CD14-positive monocyte (primary cell): ENCODE measurements around the gene IRS2. TPM values are rescaled to one million over a fixed set of nuclear protein-coding genes. Genes with fewer than 3 reads are reported as not detected.

Experiments used
- DNase-seq, 3 donors: peaks; one replicate each; pipeline ENCODE4 v3.0.0-alpha.2; 2011 to 2022
- H2AFZ ChIP-seq: 2 replicates; pipeline ENCODE4 v1.6.0; 2012; ENCODE audit warnings: mild to moderate bottlenecking, low read depth, low read length, inconsistent platforms; ENCODE audit not compliant: insufficient read depth, poor library complexity, severe bottlenecking
- H3K27ac ChIP-seq, 2 donors: 1 replicate in 1 of 2; 2 replicates in 1 of 2; pipeline ENCODE4 v1.5.1; 2012 to 2013; ENCODE audit warnings: low read length in 2 of 2, control low read depth in 1 of 2, inconsistent platforms in 1 of 2, low read depth in 1 of 2, mild to moderate bottlenecking in 1 of 2
- H3K27me3 ChIP-seq, 2 donors: one replicate each; pipeline versions ENCODE4 v1.6.0 to v1.6.1; 2011 to 2013; ENCODE audit warnings: low read length in 2 of 2; ENCODE audit not compliant: control insufficient read depth in 2 of 2, insufficient read depth in 2 of 2
- H3K36me3 ChIP-seq, 2 donors: replicated peaks in 1 of 2; 1 replicate in 1 of 2; 2 replicates in 1 of 2; pipeline versions ENCODE4 v1.5.1 to v1.6.1; 2012 to 2013; ENCODE audit warnings: low read length in 2 of 2, control low read depth in 1 of 2, inconsistent platforms in 1 of 2, mild to moderate bottlenecking in 1 of 2; ENCODE audit not compliant: insufficient read depth in 2 of 2, control insufficient read depth in 1 of 2
- H3K4me1 ChIP-seq, 2 donors: 1 replicate in 1 of 2; 2 replicates in 1 of 2; pipeline versions ENCODE4 v1.5.1 to v1.6.1; 2012 to 2013; ENCODE audit warnings: low read length in 2 of 2, control low read depth in 1 of 2, inconsistent platforms in 1 of 2, mild to moderate bottlenecking in 1 of 2, moderate library complexity in 1 of 2; ENCODE audit not compliant: insufficient read depth in 2 of 2, control insufficient read depth in 1 of 2
- H3K4me2 ChIP-seq: replicated peaks from 2 replicates; pipeline ENCODE3; 2012; ENCODE audit warnings: low read length, moderate library complexity, mild to moderate bottlenecking; ENCODE audit not compliant: poor library complexity, severe bottlenecking; ENCODE audit errors: extremely low read depth
- H3K4me3 ChIP-seq, 3 experiments: fragments of 200-600 bp in 1 of 3; sonication (generic) in 1 of 3; replicated peaks in 1 of 3; 1 replicate in 2 of 3; 2 replicates in 1 of 3; pipeline ENCODE4 v1.5.1; 2011 to 2013; ENCODE audit warnings: low read length in 3 of 3, mild to moderate bottlenecking in 3 of 3, control low read depth in 2 of 3, low read depth in 2 of 3, inconsistent platforms in 1 of 3, moderate library complexity in 1 of 3
- H3K79me2 ChIP-seq: 2 replicates; pipeline ENCODE4 v1.6.0; 2012; ENCODE audit warnings: mild to moderate bottlenecking, control low read depth, inconsistent platforms, low read length, moderate library complexity; ENCODE audit not compliant: insufficient read depth
- H3K9ac ChIP-seq: 2 replicates; pipeline ENCODE4 v1.6.0; 2017; ENCODE audit warnings: low read length, mild to moderate bottlenecking; ENCODE audit not compliant: insufficient read depth, poor library complexity, severe bottlenecking
- H3K9me3 ChIP-seq, 2 donors: replicated peaks in 1 of 2; 1 replicate in 1 of 2; 2 replicates in 1 of 2; pipeline versions ENCODE4 v1.5.1 to v1.6.1; 2012 to 2013; ENCODE audit warnings: low read length in 2 of 2, control low read depth in 1 of 2; ENCODE audit not compliant: control insufficient read depth in 1 of 2, insufficient read depth in 1 of 2
- H4K20me1 ChIP-seq: 2 replicates; pipeline ENCODE4 v1.6.0; 2012; ENCODE audit warnings: mild to moderate bottlenecking, low read length, control low read depth, moderate library complexity; ENCODE audit not compliant: insufficient read depth
- H3K27ac Mint-ChIP-seq, 7 donors: one replicate each; pipeline ENCODE4 v1.8.0; 2020; ENCODE audit warnings: mild to moderate bottlenecking in 7 of 7, mixed read lengths in 7 of 7, moderate library complexity in 6 of 7, inconsistent platforms in 2 of 7
- H3K27me3 Mint-ChIP-seq, 3 donors: one replicate each; pipeline ENCODE4 v1.8.0; 2021 to 2022; ENCODE audit warnings: low read depth in 3 of 3, mild to moderate bottlenecking in 3 of 3, mixed read lengths in 3 of 3, moderate library complexity in 3 of 3, inconsistent platforms in 1 of 3
- H3K36me3 Mint-ChIP-seq, 2 donors: one replicate each; pipeline ENCODE4 v1.8.0; 2020; ENCODE audit warnings: mixed read lengths in 2 of 2, inconsistent platforms in 1 of 2, mild to moderate bottlenecking in 1 of 2
- H3K4me1 Mint-ChIP-seq: one replicate; pipeline ENCODE4 v1.8.0; 2020; ENCODE audit warnings: mild to moderate bottlenecking, mixed read lengths
- H3K4me3 Mint-ChIP-seq, 2 donors: one replicate each; pipeline ENCODE4 v1.8.0; 2020; ENCODE audit warnings: mild to moderate bottlenecking in 2 of 2, mixed read lengths in 2 of 2, moderate library complexity in 1 of 2
- H3K9me3 Mint-ChIP-seq, 7 donors: one replicate each; pipeline ENCODE4 v1.8.0; 2020 to 2022; ENCODE audit warnings: mixed read lengths in 7 of 7, mild to moderate bottlenecking in 6 of 7, moderate library complexity in 6 of 7, inconsistent platforms in 2 of 7
- WGBS: methylation state at CpG from one replicate; pipeline ENCODE4 v1.1.5; 2013; ENCODE audit warnings: missing lambda C conversion rate; ENCODE audit not compliant: insufficient coverage; 5-methylcytosine and 5-hydroxymethylcytosine counted together
- intact Hi-C, 2 donors: fragments of 100-400 bp; cut with micrococcal nuclease; formaldehyde crosslinking; loops; one replicate each; pipeline versions ENCODE4 v1.15.0 to v1.15.1; 2023
- polyA plus RNA-seq, 3 donors: library from polyadenylated mRNA; depleted of rRNA in 1 of 3; unstranded in 2 of 3; stranded (reverse) in 1 of 3; fragments of 300-500 nt in 2 of 3; fragments of >200 nt in 1 of 3; fragmentation: Illumina TruSeq in 2 of 3; gene quantifications; 1 replicate in 2 of 3; 2 replicates in 1 of 3; pipeline ENCODE4 v1.2.3, GENCODE V29; 2012 to 2021
- TF ChIP-seq, protein P1 (sequence below): fragments of 200-600 bp; IDR thresholded peaks from one replicate; pipeline ENCODE4 v1.8.0; 2022; ENCODE audit warnings: antibody characterized with exemption, mild to moderate bottlenecking

Gene IRS2
- polyA plus RNA-seq, 3 donors: 2.4 to 27.1 (median 3.5) TPM

DNA sequence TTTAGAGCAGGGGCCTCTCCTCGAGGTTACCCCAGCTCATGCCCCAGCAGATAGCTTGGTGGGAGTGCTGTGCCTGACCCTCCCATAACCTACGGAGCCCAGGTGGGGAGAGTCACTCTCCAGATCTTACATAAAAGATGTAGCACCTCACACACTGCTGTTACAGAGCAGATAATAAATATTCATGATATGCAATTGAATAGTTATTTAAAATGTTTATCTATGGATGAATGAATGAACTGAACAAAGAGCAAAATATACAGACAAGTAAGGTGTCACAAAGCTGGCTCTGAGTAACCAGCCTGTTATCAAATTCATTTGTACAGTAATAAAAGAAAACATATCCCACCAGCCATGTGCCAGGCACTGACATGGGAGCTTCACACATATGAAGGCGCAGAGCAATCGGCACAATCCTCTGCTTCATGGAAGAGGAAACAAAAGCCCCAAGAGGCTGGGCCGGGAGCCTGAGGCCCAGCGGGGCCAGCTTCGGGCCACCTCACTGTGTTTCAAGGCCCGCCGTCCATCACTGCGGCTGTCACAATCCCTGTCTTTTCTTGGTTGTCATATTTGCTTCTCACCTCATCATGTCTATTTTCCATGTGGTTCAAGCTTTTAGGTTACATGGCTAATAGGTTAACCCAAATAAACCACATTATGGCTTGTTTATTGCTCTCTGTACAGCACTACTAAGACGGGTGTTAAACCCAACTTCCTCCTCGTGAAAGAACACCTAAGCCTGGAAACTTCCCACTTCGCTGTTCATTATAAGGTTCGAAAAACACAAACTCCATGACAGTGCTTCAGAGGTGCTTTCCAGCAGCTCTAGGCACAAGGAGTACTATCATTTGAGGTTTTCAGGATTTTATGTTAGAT lies 78.4 kb downstream of the IRS2 start:
- Mint-ChIP-seq H3K4me3 (no peak overlapping the region), H3K9me3 (peaks cover 0 to 5% (median 0%) of the 10 kb centered on the region in 7 donors), H3K27ac (no peak overlapping the region), H3K27me3 (no peaks in the 10 kb centered on the region), H3K4me1 (peaks cover 52% of the 10 kb centered on the region), H3K36me3 (no peaks in the 10 kb centered on the region)
- H3K4me2 ChIP-seq: no peak overlapping the region
- no peak for DNase-seq
- no peaks in the 10 kb centered on the region for H3K9me3 ChIP-seq
- H2AFZ ChIP-seq: no peak overlapping the region
- H3K27ac ChIP-seq: no peak overlapping the region
- H3K79me2 ChIP-seq: no peaks in the 10 kb centered on the region
- TF ChIP-seq, protein P1, sequence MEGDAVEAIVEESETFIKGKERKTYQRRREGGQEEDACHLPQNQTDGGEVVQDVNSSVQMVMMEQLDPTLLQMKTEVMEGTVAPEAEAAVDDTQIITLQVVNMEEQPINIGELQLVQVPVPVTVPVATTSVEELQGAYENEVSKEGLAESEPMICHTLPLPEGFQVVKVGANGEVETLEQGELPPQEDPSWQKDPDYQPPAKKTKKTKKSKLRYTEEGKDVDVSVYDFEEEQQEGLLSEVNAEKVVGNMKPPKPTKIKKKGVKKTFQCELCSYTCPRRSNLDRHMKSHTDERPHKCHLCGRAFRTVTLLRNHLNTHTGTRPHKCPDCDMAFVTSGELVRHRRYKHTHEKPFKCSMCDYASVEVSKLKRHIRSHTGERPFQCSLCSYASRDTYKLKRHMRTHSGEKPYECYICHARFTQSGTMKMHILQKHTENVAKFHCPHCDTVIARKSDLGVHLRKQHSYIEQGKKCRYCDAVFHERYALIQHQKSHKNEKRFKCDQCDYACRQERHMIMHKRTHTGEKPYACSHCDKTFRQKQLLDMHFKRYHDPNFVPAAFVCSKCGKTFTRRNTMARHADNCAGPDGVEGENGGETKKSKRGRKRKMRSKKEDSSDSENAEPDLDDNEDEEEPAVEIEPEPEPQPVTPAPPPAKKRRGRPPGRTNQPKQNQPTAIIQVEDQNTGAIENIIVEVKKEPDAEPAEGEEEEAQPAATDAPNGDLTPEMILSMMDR: no peak
- WGBS: 82% methylated on average over 9 of the region's 14 CpGs
- no peaks in the 10 kb centered on the region for H3K36me3 ChIP-seq
- intact Hi-C loops: no loop called here
- peaks cover 26 to 27% of the 10 kb centered on the region in 2 donors for H3K4me1 ChIP-seq
- no peaks in the 10 kb centered on the region for H3K27me3 ChIP-seq
- no peak overlapping the region for H3K9ac ChIP-seq
- H4K20me1 ChIP-seq: no peaks in the 10 kb centered on the region
- no peak overlapping the region for H3K4me3 ChIP-seq

DNA sequence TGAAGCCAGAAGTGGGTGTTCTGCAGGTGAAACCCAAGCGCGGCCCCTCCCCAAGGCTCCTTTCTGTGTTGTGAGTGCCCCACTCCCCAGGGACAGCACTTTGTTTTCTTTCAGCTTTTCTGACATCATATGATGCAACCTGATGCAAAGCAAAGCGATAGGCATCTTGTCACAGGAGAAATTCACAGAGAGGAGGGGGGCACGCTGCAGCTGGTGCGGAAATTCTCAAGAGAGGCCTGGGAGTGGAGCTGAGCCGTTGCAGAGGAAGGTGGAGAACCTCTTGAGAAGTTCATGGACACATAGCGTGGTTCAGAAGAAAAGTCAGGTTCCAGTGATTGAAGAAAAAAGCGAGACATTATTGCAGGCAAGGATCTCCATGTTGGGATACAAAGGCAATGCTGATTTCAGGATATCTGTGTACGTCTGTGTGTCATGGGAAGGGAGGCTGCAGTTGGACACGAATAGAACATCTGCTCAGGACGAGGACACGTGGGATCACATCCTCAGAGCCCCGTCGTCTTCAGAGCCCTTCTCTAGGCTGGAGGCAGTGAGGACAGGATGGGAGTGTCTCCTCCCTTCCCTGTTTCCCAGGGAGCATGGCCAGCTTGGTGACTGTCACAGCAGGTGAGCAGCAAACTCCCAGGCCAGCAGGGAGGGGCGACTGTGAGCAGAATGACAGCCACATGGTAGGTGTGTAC lies 79.2 kb downstream of the IRS2 start:
- no peaks in the 10 kb centered on the region for H3K36me3 ChIP-seq
- 92% methylated on average over 11 of the region's 15 CpGs for WGBS
- peaks cover 26 to 27% of the 10 kb centered on the region in 2 donors for H3K4me1 ChIP-seq
- no peaks in the 10 kb centered on the region for H4K20me1 ChIP-seq
- no peak for DNase-seq
- H3K79me2 ChIP-seq: no peaks in the 10 kb centered on the region
- no peaks in the 10 kb centered on the region for H3K9me3 ChIP-seq
- H3K4me3 Mint-ChIP-seq: no peak overlapping the region
- no peaks in the 10 kb centered on the region for H3K36me3 Mint-ChIP-seq
- H3K27me3 Mint-ChIP-seq: no peaks in the 10 kb centered on the region
- no peak overlapping the region for H3K4me2 ChIP-seq
- no peak overlapping the region for H3K27ac ChIP-seq
- peaks cover 0 to 7% (median under 1%) of the 10 kb centered on the region in 7 donors for H3K9me3 Mint-ChIP-seq
- H3K9ac ChIP-seq: no peak overlapping the region
- no peak overlapping the region for H2AFZ ChIP-seq
- intact Hi-C loops: no loop called here
- H3K27me3 ChIP-seq: no peaks in the 10 kb centered on the region
- TF ChIP-seq, protein P1: no peak
- no peak overlapping the region for H3K27ac Mint-ChIP-seq
- peaks cover 49% of the 10 kb centered on the region for H3K4me1 Mint-ChIP-seq
- H3K4me3 ChIP-seq: no peak overlapping the region
